ENCODE data around the gene SUGT1.

SUGT1 gene

DNA sequence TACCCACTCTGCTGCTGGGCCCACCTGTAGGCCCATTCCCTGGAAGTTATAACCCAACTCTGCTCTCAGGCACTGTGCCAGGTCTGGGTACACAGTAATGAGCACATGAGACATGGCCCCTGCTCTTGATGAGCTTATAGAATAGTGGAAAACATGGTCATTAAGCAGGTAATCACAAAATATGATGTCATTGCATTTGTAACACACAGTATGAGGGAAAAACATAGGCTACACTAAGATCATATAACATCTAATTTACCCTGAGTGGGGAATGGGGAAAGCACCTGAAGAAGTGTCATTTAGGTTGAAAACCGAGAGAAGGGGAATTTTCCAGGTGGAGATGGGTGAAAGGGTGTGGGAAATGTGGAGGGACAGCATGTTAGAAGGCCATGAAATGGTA, 90.9 kb downstream of the SUGT1 start:
- no peaks in the 10 kb centered on the region for H3K4me1 ChIP-seq (ENCODE audit: insufficient read depth, low read length, poor library complexity, severe bottlenecking)
- H3F3A ChIP-seq (ENCODE audit: low read depth), result no peaks in the 10 kb centered on the region
- H3K9me3 ChIP-seq (ENCODE audit: insufficient read depth, low read depth, low read length), result no peaks in the 10 kb centered on the region
- no peak overlapping the region for H3K9ac ChIP-seq (ENCODE audit: low read depth, low read length, poor library complexity, severe bottlenecking)
- H3K4me2 ChIP-seq (ENCODE audit: low read depth, low read length, poor library complexity, severe bottlenecking), result no peak overlapping the region
- H3K4me3 ChIP-seq (ENCODE audit: low read length, poor library complexity, severe bottlenecking), result no peak overlapping the region
- no peaks in the 10 kb centered on the region for H3K36me3 ChIP-seq (ENCODE audit: insufficient read depth, low read length)
- H3K9me2 ChIP-seq (replicated peaks; ENCODE audit: low read depth, low read length), result no peaks in the 10 kb centered on the region
- H2AFZ ChIP-seq (ENCODE audit: low read length), result no peak overlapping the region
- H3K27me3 ChIP-seq (ENCODE audit: insufficient read depth, low read length, poor library complexity, severe bottlenecking), result no peaks in the 10 kb centered on the region
- TF ChIP-seq EZH2phosphoT487 (IDR thresholded peaks at IDR 0.05; ENCODE audit: borderline replicate concordance) (no peak), CTCF (conservative IDR thresholded peaks at IDR 0.05; ENCODE audit: low read length) (no peak)
- no peaks in the 10 kb centered on the region for H3K79me2 ChIP-seq (ENCODE audit: insufficient read depth, low read length)
- H4K20me1 ChIP-seq (ENCODE audit: insufficient read depth, low read length, poor library complexity, severe bottlenecking), result no peaks in the 10 kb centered on the region

- Histone ChIP-seq H3K79me2 (ENCODE audit: insufficient read depth, low read length) (no peaks in the 10 kb centered on the region), H3K4me1 (ENCODE audit: insufficient read depth, low read length, poor library complexity, severe bottlenecking) (no peaks in the 10 kb centered on the region), H3K27me3 (ENCODE audit: insufficient read depth, low read length, poor library complexity, severe bottlenecking) (no peaks in the 10 kb centered on the region), H3K9me3 (ENCODE audit: insufficient read depth, low read depth, low read length) (no peaks in the 10 kb centered on the region), H3K36me3 (ENCODE audit: insufficient read depth, low read length) (no peaks in the 10 kb centered on the region), H2AFZ (ENCODE audit: low read length) (no peak overlapping the region), H4K20me1 (ENCODE audit: insufficient read depth, low read length, poor library complexity, severe bottlenecking) (no peaks in the 10 kb centered on the region), H3K4me2 (ENCODE audit: low read depth, low read length, poor library complexity, severe bottlenecking) (no peak overlapping the region), H3K4me3 (ENCODE audit: low read length, poor library complexity, severe bottlenecking) (no peak overlapping the region), H3K9me2 (replicated peaks; ENCODE audit: low read depth, low read length) (no peaks in the 10 kb centered on the region), H3F3A (ENCODE audit: low read depth) (no peaks in the 10 kb centered on the region), H3K9ac (ENCODE audit: low read depth, low read length, poor library complexity, severe bottlenecking) (no peak overlapping the region)
- TF ChIP-seq CTCF (conservative IDR thresholded peaks at IDR 0.05; ENCODE audit: low read length), result peak; percentile 38
- no peak for TF ChIP-seq EZH2phosphoT487 (IDR thresholded peaks at IDR 0.05; ENCODE audit: borderline replicate concordance)
These were observed 91.4 kb downstream of the SUGT1 start for GRCh38 chr13:52743988-52744387.

DNA sequence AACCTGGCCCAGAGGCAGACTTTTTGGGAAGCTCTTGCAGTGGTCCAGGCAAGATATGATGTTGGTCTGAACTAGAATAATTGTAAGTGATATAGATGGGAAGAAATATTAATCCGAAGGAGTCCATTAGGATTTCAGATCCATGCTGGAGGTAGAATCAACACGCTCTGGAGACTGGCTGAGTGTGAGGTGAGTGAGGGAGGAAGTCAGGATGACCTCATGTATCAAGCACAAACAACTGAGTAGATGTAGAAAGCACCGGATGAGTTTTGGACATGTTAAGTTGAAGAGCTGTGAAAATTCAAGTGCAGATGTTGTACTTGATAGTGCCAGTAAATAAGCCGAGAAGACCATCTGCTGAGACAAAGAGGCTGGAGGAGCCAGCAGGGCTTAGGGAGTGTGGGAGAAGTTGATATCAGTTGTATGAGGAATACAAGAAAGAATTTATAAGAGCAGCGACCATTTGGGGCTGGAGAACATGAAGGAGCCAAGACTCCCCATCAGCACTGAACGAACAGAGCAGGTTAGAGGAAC, 92.3 kb downstream of the SUGT1 start:
- Histone ChIP-seq H4K20me1 (ENCODE audit: insufficient read depth, low read length, poor library complexity, severe bottlenecking) (no peaks in the 10 kb centered on the region), H3K36me3 (ENCODE audit: insufficient read depth, low read length) (no peaks in the 10 kb centered on the region), H3K4me3 (ENCODE audit: low read length, poor library complexity, severe bottlenecking) (no peak overlapping the region), H2AFZ (ENCODE audit: low read length) (no peak overlapping the region), H3K79me2 (ENCODE audit: insufficient read depth, low read length) (no peaks in the 10 kb centered on the region), H3K9me2 (replicated peaks; ENCODE audit: low read depth, low read length) (no peaks in the 10 kb centered on the region), H3K9me3 (ENCODE audit: insufficient read depth, low read depth, low read length) (no peaks in the 10 kb centered on the region), H3F3A (ENCODE audit: low read depth) (no peaks in the 10 kb centered on the region), H3K4me2 (ENCODE audit: low read depth, low read length, poor library complexity, severe bottlenecking) (no peak overlapping the region), H3K9ac (ENCODE audit: low read depth, low read length, poor library complexity, severe bottlenecking) (no peak overlapping the region), H3K4me1 (ENCODE audit: insufficient read depth, low read length, poor library complexity, severe bottlenecking) (no peaks in the 10 kb centered on the region), H3K27me3 (ENCODE audit: insufficient read depth, low read length, poor library complexity, severe bottlenecking) (no peaks in the 10 kb centered on the region)
- no peak for TF ChIP-seq EZH2phosphoT487 (IDR thresholded peaks at IDR 0.05; ENCODE audit: borderline replicate concordance)
- TF ChIP-seq CTCF (conservative IDR thresholded peaks at IDR 0.05; ENCODE audit: low read length), result no peak

All from Loucy (cell line).